HTERT RPE-1 (cell line): Measurements from ENCODE around the gene EML6.
"Not testable (repeated sequence)": the region's sequence is repeated elsewhere in the genome, so short reads cannot be mapped to it uniquely, and the experiment has no call there.

Experiments used
- in situ Hi-C: fragments of 300-500 bp; cut with MboI; formaldehyde crosslinking; loops from 4 replicates; pipeline ENCODE4 v1.14.3; 2020; ENCODE audit warnings: low sequenced_read_pairs

Gene EML6

DNA sequence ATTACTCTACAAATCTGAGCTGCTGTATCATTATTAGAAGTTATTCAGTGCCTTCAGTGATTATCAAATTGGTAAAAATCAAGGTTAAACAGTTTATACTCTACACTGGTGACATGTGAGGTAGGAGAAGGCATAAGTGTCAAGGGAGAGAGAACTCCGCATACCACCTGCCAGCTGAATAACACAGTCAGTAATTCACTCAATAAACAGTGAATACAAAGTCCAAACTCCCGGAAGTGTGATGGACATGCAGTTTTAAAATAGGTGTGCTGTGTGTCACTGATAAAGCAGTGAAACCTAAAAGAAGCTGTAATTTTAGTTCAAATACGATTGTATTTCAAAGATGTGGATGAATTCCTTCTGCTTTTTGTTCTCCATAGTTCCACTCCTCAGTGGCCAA lies 149.8 kb downstream of the EML6 start:
- in situ Hi-C loops: not testable (repeated sequence)

DNA sequence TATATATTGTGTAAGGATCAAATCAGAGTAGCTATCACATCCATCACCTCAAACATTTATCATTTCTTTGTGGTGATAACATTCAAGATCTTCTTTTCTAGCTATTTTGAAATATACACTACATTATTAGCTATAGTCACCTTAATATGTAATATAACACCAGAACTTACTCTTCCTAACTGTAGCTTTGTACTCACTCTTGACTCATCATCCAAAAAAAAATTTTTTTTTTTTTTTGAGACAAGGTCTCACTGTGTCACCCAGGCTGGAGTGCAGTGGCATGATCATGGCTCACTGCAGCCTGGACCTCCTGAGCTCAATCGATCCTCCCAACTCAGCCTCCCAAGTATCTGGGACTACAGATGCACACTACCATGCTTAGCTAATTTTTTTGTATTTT lies 153.3 kb downstream of the EML6 start:
- in situ Hi-C loops: no loop called here

DNA sequence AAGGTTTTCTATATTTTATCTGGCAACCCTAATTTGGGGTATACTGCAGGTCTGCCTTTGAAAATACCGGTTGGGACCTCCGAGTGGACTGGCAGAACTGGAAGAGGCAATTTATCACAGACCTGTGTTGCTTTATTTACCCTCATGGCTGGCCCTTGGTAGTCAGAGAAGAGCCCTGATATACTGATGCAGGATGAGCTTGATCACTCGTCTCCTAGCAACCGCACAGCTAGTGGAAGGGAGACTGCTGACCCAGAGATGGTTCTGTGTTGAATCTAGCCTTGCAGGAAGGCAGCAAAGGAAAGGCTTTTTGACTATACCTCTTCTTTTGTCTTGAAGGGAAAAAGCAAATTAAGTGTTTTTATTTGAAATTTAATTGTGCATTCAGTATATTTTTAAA lies 154.7 kb downstream of the EML6 start:
- in situ Hi-C loops: no loop called here

DNA sequence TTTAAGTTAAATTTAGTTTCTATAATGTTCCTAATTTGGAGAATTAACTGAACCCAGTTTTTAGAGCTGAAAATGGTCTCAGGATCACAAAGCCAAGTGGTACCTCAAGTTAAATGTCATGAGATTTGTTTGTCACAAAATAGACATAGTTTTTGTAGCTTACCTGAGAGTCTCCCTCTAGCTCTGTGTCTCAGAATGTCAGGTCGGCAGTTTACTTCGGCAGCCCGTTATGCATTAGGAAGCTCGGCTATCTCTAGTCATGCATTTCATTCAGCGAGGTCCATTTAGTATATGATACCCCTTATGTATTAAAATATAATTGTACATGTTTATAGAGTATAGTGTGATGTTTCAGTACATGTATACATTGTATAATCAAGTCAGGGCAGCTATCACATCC lies 155.6 kb downstream of the EML6 start:
- in situ Hi-C loops: no loop called here

DNA sequence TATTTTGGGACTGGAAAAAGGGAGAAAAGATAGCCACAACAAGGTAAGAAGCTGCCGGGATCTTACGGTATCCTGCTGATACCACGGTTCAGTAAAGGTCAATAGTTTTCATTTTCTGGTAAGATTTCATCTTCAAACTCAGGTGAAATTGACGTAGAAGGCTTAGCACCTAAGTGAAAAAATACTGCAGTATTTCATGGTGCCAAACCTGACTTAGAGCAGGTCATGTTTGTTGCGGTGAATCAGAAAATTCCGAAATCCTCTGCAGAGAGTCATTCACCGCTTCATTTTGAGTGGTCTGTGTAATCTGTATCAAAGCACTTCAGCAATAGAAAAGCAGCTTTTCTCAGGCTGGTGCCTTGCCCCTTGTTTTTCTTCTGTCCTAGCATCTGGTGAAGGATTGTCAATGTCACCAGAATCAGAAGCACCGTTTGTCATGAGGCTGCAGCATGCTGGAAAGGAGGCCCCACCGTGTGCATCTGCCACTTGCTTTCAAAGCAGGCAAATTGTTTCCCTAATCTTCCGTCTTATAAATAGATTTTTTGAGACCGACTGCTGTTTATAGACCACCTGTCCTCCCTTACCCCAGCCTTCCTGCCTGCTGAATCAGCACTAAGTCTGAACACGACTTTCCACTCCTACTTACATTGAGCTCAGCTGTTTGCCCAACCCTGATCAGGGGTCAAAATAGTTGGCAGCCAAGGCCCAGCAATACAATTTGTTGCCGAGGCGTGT lies 156.3 kb downstream of the EML6 start:
- in situ Hi-C loops: no loop called here

DNA sequence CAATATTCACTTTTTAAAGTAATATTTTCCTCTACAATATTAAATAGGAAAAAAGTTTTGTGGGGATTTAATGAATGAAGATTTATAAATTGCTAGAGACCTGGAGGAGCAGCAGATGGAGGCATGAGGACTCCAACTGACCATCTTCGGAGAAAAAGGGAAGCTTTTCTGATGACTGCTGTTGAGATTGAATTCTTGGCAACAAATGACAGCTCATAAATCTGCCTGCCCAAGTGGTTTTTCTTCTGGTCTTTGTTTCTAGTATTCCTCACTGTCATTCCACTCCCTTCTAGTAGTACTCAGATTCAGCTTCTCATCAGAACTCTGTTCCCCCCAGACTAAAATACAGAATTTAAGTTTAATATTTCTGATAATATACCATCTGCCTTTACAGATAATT lies 157.0 kb downstream of the EML6 start:
- in situ Hi-C loops: no loop called here

DNA sequence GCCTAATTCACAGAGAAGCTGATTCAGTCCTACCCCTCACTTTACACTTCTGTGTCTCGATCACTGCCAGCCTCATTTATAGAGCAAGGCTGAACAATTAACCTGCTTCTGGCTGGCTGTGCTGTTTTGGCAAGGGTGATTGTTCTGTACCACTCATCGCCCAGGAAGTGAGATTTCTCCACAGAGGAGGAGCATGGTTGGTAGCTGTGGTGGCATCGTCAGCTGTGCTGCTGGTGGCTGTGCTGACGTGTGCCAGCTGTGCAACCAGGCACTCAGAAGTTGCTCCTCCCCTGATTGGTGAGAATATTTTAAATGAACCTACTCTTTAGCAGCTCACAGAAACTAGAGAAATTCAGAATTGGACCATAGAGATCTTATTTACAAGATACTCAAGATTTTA lies 158.3 kb downstream of the EML6 start:
- in situ Hi-C loops: no loop called here

DNA sequence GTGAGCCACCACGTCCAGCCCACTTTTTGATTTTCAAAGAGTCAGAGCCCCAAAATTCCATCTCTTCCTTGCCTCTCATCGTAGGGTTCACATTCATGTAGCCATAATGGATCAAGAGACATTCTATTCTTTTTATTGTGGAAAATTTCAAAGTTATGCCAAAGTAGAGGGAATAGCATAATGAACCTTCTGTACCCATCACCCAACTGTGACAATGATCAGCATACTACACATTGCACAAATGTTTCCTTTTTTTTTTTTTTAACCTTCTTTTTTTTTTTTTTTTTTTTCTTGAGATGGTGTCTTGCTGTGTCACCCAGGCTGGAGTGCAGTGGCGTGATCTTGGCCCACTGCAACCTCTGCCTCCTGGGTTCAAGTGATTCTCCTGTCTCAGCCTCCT lies 162.4 kb downstream of the EML6 start:
- in situ Hi-C loops: no loop called here

DNA sequence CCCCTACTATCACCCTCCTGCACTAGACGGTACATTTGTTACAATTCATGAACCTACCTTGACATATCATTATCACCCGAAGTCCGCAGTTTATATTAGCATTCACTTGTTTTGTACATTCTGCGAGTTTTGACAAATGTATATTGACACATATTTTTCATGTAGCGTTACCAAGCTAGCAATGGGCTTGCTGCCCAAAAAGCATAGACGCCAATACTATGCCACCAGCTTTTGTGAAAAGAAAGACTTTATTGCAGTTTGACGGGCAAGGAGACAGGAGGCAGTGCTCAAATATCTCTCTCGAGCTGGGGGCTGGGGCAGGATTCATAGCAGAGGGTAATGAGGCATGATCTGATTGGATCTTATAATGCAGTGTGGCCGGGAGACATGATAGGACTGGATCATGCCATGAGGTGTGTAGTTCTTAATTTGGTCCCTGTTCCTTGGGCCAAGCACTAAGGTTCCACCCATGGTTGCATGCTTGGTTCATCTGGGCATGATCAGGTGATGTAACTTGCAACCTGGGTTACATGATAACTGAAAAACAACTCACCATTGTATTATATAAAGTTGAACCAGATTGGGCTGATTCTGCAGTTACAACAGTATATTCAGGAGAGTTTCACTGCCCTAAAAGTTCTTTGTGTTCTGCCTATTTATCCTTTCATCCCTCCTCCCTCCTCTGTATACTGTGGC lies 164.5 kb downstream of the EML6 start:
- in situ Hi-C loops: no loop called here

DNA sequence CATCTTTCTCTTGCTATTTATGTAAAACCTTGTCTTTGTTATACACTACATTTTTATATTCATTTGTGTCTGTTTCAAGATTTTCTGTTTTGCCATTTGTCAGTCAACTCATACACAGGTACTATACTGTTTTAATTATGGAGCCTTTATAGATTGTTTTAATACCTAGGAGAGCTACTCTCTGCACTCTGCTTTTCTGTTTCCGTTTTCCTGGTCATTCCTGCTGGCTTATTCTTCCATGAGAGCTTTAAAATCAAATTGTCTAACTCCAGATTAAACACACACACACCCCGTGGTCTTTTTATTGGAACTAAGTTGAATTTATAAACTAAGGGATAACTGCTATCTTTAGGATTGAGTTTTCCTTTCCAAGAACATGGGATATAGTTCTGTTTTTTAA lies 165.6 kb downstream of the EML6 start:
- in situ Hi-C loops: no loop called here

DNA sequence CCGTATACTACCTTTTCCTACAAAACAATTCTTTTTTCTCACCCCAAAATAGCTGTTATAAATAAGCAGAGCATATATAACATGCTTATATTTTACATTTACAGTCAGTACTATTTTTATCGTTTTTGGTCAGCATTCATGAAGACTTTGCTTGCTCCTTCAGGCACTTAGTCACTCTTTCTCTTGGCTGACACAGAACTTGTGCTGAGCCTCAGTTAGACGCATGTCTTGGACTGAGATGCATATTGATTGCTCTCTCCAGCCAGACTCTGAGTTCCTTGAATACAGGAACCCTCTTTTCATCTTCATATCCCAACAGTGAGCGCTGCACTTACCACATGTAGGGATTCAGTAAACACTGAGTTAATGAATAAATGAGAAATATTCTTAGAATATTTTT lies 168.4 kb downstream of the EML6 start:
- in situ Hi-C loops: no loop called here

DNA sequence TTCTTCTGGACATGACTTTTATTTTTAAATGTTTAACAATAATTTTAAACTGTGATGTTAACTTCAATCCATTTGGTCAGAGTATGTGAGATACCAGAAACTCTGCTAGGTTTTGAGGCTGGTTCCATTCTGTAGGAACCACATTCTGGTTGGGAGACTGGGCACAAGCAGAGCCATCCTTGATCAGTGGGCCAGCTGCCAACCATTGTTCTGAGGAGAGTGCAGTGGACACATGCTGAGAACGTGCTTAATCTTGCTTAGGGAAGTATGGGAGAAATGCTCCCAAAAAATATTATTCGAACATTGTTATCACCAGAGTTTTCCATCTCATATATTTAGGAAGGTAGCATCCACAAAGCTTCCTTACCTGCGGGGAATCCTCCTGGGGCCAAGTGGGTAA lies 171.0 kb downstream of the EML6 start:
- in situ Hi-C loops: no loop called here

DNA sequence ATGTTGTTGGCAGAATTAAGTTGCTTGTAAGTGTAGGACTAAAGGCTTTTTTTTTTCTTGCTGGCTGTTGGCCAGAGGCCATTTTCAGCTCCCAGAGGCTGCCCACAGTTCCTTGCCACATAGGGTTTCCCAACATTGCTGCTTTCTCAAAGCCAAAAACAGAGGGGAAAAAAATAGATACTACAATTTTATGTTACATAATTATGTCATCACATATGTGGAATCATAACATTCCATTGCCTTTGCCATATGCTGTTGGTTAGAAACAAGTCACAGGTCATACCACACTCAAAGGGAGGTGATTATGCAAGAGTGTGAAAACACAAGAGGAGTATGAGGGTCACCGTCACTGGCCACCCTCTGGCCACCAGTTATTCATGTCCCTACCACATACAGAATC lies 172.3 kb downstream of the EML6 start:
- in situ Hi-C loops: no loop called here

DNA sequence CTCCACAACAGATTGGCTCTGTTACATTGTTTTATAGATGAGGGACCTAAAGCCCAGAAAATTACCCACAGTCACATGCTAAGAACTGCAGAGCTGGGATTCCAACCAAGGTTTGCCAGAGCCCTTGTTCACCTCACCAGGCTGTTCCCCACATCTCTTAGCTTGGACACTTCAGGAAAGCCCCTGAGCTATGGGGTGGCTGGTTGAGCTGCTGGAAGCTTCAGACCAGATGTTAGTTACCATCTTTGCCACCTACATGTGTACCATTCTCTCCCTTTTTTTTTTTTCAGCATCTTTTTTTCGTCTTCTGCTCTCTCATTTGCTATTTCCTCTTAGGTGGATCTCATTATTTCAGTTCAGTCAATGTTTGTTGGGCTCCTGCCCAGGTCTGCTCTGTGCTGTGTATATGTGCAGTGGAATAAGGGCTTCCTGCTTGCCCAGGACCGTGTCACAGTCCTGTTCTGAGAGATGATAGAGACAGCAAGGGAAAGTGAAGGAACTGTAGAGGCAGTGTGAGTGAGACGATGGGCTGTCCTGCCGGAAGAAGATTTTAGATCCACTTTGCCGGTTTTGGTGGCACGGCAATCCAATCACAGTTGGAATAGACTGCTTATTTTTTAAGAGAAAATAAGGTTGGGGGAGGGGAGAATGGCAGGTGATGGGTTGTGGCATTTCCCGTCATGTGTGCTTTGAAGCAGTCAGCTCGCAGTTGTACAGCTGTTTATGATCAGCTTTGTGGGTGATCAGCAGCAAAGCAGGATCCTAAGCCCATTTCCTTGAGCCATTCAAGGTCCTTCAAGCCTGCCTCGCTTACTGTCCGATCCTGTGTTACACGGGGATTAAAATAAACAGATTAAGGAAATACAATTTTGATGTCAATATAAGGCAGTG lies 174.2 kb downstream of the EML6 start:
- in situ Hi-C loops: no loop called here

DNA sequence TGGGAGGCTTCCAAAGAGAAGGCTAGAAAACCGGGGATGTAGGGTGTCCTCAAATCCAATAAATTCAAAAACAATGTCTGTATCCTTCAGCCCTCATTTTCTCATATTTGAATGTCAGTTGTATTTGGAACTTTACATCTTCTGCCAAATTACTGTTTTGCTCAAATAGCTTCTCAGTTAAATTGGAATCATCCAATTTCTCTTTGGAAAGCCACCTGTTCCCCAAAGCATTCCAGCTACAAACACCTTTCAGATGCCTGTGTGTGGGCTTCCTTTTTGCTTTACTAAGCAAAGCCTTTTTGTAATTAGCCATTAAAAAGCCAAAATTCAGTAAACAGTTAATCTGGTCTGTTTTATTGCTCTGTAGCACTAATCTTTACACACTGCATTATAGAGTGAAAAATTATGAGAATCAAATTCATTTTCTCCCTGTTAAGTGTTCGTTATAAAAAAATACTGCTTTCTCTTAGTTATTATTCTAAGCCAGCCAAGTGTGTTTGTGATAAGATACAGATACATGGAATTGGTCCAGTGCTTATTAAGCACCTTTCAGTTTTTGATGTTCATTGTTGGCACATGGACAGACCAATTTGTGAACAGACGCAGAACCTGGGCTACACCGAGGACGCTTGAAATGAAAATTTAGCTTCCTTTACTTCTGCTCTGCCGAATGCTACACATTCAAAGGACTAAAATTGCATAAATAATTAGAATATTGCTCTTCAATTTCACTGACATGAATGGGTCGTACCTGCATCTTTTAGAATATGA lies 175.2 kb downstream of the EML6 start:
- in situ Hi-C loops: no loop called here

DNA sequence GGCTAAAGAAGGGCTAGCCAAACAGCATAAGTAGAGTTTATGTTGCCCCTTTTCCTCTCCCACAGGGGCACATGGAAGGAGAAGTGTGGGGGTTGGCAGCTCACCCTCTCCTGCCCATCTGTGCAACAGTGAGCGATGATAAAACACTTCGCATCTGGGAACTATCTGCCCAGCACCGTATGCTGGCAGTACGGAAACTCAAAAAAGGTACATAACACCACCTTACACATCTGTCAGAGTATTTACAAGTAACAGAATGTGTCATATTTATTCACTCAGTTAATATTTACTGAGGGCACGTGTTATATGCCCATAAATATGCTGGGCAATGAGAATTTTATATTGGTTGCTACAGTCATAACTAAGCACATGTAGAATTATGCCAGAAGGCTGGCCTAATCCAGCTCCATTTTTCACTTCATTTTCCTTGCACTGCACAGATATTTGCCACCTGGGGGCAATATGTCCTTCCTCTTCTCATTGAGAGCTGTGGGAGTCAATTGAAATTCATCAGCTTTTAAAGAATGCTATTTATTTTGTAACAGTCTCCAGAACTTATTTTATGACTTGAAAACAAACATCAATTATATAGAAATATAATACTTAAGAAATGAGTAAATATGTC lies 176.2 kb downstream of the EML6 start:
- in situ Hi-C loops: no loop called here

DNA sequence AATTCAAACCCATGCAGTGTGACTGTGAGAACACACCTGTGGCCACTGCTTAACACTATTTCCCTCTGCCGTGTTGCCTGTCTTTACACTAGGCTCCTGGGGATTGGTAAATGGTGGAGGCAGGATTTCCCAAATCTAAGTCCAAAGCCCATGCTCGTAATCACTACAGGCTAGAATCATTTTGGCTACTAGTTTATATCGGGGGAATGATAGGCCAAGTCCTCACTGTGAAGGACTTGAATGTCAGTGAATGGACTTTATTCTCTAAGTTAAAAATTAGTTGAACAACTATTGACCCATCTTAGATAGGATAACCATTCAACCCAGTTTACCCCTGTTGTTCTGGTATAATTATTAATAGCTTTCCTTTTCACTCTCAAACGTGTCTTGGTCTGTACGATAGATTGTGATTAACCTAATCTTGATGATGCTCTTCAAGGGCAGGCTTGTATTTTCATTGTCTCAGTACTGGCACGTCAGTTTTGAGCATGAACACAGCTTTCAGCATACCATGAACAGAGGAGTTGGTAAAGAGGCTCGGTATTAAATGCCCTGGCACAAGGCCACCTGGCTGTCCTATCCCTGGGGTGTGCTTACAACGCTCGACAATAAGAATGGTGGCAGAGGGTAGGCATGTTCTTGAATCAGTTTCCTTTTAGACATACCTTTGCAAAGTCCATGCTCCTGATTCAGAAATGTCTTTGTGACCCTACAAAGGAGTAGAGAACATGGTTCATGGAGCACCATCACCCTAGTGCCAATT lies 177.9 kb downstream of the EML6 start:
- in situ Hi-C loops: no loop called here

DNA sequence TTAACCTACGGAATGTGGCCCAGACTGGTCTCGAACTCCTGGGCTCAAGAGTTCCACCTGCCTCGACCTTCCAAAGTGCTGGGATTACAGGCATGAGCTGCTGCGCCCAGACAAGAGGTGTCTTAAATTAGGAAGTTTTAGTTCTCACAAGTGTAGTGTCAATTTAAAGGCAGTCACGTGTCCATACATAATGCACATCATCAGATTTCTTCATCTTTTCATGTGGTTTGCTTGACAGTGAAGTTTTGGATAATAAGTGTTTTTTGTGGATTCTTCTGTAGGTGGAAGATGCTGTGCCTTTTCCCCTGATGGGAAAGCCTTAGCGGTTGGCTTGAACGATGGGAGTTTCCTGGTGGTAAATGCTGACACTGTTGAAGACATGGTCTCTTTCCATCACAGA lies 179.3 kb downstream of the EML6 start:
- in situ Hi-C loops: no loop called here

DNA sequence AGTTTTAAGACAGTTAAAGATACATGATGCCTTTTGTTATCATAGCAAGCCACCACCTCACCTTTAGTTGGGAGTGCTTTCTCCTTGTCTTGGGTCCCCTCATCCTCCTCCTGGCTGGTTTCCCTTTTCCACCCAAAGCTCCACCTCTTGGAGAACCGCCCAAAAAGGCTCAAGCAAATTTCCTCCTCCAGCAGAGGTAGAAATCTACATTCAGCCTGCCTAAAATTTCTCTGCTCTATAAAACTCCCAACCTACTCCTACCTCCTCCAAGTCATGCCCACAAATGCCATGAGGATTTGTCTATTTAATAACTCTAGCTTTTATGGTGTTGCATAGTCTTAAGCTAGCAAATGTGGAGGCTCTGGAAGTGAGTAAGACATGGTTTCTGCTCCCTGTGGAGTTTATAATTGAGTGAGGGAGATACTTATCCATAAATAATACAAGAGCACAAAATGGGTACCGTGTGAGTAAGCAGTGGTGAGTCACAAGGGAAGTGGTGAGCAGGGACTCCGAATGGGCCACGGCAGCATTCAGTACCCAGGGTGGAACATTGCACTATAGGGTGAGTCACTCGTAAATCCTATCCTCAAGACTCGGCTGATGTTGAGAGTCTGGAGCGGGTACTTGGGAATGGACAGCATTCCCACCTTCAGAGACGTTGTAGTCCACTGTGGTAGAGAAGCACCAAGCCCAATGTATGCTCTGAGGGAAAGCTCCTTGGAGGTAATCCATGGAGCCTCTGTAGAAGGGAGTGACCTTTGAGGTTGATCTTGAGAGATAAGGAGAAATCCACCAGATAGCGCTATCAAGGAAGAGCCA lies 180.5 kb downstream of the EML6 start:
- in situ Hi-C loops: no loop called here
